ENCODE measurements around the gene CCDC12.

Gene CCDC12

DNA sequence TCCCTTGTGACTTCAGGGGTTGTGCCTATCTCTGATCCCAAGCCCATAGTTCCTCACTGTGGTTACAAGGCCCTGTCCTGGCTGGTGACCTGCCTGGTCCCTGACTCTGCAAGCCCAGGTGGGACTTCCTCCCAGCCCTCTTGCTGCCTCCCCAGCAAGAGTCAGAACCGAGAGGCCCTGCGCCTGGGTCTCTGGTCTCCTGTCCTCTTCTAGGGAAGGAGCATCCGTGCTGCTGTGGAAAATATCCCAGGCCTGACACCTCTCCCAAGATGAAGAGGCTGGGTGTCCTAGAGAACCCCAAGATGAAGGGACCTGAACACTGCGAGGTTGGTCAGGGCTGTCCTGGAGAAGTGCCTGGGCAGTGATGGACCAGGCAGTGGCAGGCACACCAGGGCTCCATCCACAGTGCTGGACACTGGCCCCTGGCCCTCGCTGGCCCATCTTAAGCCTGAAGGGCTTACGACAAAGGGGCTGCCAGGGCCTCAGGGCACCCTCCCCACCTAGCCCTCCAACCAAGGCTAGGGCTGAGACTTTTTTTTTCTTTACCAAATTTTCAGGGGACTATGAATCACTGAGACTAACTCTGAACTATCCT is 66.3 kb downstream of the CCDC12 start:
- ChIA-PET POLR2A (no interaction called here), CTCF (interaction anchor here (0.6 to 4.7 kb wide), 50 partner anchors 7 to 468 kb away, joined by 3 to 75 read pairs (median 6); partner anchors contain the start of genes MYL3, NBEAL2, PTH1R and TMIE)
- no peak overlapping the region for H3K4me3 ChIP-seq (ENCODE audit: low read depth, low read length)
- no peak for DNase-seq (ENCODE audit: low read depth, low spot score)
- TF ChIP-seq, protein P1, sequence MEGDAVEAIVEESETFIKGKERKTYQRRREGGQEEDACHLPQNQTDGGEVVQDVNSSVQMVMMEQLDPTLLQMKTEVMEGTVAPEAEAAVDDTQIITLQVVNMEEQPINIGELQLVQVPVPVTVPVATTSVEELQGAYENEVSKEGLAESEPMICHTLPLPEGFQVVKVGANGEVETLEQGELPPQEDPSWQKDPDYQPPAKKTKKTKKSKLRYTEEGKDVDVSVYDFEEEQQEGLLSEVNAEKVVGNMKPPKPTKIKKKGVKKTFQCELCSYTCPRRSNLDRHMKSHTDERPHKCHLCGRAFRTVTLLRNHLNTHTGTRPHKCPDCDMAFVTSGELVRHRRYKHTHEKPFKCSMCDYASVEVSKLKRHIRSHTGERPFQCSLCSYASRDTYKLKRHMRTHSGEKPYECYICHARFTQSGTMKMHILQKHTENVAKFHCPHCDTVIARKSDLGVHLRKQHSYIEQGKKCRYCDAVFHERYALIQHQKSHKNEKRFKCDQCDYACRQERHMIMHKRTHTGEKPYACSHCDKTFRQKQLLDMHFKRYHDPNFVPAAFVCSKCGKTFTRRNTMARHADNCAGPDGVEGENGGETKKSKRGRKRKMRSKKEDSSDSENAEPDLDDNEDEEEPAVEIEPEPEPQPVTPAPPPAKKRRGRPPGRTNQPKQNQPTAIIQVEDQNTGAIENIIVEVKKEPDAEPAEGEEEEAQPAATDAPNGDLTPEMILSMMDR (IDR thresholded peaks at IDR 0.05; ENCODE audit: insufficient read depth, low read length, missing control alignments) = no peak

DNA sequence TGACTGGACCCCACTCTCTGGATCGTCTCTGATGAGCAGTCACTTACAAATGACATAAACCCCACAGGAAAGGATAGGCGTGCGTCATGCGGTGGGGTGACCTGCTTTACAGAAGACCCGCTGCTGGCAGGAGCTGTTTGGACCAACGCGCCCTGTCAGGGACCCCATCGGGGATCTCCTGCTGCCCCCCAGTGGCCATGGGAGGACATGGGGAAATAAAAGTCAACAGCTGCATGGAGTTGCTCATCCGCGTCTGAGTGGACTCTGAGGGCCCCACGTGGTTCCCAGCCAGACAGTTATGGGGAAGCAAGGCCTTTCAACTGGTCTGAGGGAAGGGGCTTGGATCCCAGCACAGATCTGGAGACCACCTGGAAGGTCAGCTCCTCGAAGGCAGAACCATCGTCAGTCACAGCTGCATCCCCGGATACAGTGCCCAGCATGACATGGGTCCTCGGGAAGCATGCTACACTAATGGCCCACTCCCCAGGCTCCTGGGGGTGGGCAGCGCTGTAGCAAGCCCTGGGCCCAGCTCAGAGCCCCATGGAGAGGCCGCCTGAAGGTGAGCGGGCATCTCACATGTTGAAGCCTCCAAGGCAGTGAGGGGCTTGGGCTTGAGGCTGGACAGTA is 66.9 kb downstream of the CCDC12 start:
- CTCF ChIA-PET = interaction anchor here (0.6 to 2.6 kb wide), 51 partner anchors 8 to 468 kb away, joined by 3 to 75 read pairs (median 6); partner anchors contain the start of genes MYL3, NBEAL2, PTH1R and TMIE
- TF ChIP-seq, protein P1 (IDR thresholded peaks at IDR 0.05; ENCODE audit: insufficient read depth, low read length, missing control alignments) = peak; percentile 88
- POLR2A ChIA-PET = no interaction called here
- H3K4me3 ChIP-seq (ENCODE audit: low read depth, low read length) = no peak overlapping the region
- DNase-seq (ENCODE audit: low read depth, low spot score) = peak; percentile 38

DNA sequence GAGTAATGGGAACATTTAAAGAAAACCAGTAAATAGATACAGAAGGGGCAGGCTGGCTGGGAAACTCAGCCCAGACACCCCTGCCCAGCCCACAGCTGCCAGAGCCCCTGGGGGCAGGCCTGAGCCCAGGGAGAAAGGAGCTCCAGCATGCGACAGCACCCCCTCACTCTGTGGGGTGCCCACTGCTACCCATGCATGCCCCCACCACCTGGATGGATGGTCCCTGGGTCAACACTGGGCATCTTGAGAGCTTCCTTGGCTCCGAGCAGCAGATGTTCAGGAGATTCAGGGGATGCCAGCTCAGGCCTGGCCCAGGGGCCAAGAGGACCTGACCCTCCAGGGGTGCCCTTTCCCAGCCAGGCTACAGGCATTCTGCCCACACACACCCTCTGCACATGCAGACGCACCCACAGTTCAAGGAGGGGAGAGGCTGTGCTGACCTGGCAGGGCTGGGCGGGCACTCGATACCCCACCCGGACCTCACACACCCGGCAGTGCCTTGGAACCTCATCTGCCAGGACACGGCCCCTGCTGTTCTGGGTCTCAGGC is 67.5 kb downstream of the CCDC12 start:
- no peak overlapping the region for H3K4me3 ChIP-seq (ENCODE audit: low read depth, low read length)
- DNase-seq (ENCODE audit: low read depth, low spot score) = no peak
- TF ChIP-seq, protein P1 (IDR thresholded peaks at IDR 0.05; ENCODE audit: insufficient read depth, low read length, missing control alignments) = no peak
- CTCF ChIA-PET = interaction anchor here (0.7 to 2.6 kb wide), 46 partner anchors 8 to 469 kb away, joined by 3 to 75 read pairs (median 6); partner anchors contain the start of genes MYL3, NBEAL2, PTH1R and TMIE
- POLR2A ChIA-PET = no interaction called here

DNA sequence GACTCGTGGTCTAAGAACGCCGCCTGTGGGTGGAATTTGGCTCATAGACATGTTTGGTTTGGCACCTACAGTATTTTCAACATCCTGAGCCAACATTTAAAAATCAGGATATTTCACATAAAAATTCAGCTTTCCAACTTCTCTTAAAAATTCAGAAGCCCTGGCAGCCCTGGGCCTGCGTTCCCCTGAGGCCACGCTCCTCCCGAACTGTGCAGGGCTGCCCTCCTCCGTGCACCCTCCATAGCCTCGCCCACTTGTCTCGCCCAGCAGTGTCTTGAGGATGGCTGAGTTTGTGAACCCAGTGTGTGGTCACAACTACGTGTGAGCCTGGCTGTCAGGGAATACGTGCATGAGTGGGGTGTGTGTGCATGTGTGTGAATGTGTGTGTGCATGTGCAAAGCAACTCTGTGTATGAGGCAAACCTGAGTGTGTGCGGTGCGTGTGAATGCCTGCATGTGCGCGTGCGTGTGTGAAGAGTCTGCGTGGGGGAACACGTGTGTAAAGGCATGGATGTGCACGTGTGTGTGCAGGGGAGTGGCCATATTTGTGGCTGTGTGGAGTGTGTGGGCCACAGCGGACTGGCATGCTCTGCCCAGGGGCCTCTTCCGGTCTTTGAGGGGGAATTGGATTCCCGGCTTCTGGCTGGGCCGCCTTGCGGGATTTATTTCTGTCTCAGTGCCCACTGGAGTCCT is 68.1 kb downstream of the CCDC12 start:
- no peak overlapping the region for H3K4me3 ChIP-seq (ENCODE audit: low read depth, low read length)
- ChIA-PET CTCF (interaction anchor here (0.7 to 2.6 kb wide), 30 partner anchors 8 to 463 kb away, joined by 3 to 75 read pairs (median 8); partner anchors contain the start of genes PTH1R and TMIE), POLR2A (no interaction called here)
- peak; percentile 46 for DNase-seq (ENCODE audit: low read depth, low spot score)
- TF ChIP-seq, protein P1 (IDR thresholded peaks at IDR 0.05; ENCODE audit: insufficient read depth, low read length, missing control alignments) = no peak

DNA sequence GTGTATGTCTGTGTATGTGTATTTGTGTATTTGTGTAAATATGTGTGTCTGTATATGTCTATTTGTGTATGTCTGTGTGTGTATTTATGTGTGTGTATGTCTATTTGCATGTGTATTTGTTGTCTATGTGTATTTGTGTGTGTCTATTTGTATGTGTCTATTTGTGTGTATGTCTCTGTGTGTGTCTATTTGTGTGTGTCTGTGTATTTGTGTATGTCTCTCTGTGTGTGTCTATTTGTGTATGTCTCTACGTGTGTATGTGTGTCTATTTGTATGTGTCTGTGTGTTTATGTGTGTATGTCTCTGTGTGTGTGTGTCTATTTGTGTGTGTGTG is 68.6 kb downstream of the CCDC12 start:
- TF ChIP-seq, protein P1 (IDR thresholded peaks at IDR 0.05; ENCODE audit: insufficient read depth, low read length, missing control alignments) = no peak
- H3K4me3 ChIP-seq (ENCODE audit: low read depth, low read length) = no peak overlapping the region
- CTCF ChIA-PET = interaction anchor here (1.0 to 2.6 kb wide), 12 partner anchors 9 to 209 kb away, joined by 3 to 75 read pairs (median 19); partner anchors contain the start of genes PTH1R and TMIE
- POLR2A ChIA-PET = no interaction called here
- no peak for DNase-seq (ENCODE audit: low read depth, low spot score)
